ENCODE data around the gene KIF16B.
"Not testable (repeated sequence)": the region's sequence is repeated elsewhere in the genome, so short reads cannot be mapped to it uniquely, and the experiment has no call there.

KIF16B gene

DNA sequence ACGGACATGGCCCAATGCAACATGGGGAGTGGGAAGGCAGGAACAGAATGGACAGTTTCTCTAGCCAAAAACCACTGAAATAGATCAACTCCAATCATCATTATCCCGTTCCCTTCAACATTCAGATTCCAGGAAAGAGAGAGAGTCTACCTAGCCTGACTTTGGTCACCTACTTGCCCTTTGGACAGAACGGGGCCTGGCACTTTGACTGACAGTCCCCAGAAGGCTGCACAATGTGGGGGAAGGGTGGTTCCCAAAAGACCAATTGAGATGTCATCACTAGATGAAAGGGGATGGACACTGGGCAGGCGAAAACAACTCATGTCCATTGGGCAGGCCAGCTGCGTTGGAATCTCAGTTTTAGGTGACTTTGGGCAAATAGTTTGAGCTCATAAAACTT, 15.0 kb upstream of the KIF16B start:
- DNase-seq = no peak

DNA sequence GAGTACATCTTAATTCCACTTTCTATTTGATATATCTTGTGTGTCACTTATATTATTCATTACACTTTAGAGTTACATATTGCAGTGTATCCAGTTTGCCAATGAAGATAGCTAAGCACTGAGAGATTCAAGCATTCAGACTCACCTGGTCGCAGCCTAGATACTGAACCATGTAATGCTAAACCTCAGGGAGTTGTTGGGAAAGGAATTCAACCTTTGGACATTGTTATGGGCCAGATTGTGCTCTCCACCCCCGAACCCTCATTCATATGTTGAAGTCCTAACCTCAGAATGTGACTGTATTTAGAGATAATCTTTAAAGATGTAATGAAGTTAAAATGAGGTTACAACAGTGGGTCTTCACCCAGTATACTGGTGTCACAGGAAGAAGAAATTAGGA, 13.8 kb upstream of the KIF16B start:
- DNase-seq = no peak

DNA sequence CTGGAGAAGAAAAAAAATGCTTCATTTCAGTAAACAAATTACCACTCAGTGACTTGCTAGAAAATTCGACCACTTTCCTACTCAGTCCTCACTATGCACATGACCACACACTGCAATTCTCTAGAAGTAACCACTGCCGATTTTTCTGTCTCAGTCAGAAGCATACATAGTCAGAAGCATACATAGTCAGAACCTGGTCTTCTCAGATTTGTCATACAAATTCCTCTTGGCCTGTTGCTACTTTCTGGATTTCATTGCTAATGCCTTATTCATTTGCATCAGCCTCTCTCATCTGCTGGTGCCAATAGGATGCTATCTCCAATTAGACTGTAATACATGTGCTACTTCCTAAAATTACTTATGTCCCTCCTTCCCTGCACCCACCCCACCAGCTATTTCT, 10.2 kb upstream of the KIF16B start:
- DNase-seq = no peak

DNA sequence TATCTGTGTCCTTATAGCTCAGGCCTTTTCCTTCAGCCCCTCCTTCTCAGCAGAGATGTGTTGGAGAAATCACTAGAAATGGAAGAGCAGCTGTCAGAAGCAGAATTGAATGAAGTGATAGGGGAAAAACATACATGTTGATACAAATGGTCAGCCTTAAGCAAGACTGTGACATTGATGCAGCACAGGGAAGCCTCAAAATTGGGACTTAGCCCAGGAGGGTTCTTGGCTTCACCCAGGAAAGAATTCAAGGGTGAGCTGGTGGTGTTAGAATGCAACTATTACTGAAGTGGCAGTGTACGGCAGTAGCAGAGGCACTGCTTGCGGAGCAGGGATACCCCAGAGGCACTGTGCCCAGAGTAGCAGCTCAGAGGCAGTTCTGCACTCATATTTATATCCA, 8.0 kb upstream of the KIF16B start:
- DNase-seq = no peak

DNA sequence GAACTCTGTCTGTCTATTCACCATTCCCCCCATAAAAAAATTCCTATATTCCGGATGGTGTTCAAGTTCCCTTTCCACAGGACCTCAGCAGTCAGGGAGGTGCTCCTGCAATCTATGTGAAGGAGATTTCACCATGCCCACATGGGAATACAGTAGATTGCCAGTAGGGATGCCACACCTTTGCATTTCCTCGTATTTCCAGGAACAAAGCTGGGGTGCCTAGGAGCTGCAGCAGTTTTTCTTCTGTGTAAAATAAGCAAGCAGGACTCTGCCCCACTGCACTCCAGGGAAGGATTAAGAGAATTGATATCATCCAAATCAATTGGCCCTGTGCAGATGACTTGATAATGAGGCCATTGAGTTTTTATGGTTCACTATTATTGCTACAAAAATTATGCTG, 7.4 kb upstream of the KIF16B start:
- no peak for DNase-seq

DNA sequence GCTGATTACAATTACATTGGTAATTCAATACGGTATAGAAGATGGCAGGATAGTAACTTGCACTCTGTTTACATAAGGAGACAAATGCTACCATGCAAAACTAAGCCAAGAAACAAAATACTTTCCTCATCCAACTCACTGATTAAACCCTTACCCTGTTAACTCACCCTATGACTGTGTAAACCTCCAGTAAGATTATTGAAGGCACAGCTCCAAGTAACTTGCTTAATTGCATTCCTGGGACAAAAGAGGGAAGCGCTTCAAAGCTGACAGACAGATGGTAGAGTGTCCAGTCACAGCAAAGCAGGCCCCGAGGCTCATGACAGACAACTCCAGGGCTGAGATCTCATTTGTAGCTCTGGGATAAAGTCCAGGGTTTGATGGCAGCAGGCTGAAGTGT, 6.9 kb upstream of the KIF16B start:
- DNase-seq = peak; percentile 21

DNA sequence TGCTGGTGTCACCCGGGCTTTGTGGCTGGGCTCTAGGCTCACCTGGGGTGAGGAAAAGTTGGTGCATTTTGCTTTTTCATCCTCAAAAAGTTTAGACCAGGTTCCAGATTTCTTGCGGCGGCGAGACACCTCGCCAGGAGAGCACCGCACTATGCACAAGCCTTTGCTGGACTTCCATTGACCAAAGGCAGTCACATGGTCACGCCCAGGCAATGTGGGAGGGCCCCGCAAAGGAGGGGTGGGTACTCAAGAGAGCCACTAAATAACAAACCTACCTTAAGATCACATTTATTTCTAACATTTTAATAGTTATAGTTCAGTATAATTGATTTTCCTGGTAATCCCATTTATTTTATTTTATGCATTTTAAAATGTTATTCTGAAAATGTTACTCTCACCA, 3.0 kb upstream of the KIF16B start:
- DNase-seq = no peak

DNA sequence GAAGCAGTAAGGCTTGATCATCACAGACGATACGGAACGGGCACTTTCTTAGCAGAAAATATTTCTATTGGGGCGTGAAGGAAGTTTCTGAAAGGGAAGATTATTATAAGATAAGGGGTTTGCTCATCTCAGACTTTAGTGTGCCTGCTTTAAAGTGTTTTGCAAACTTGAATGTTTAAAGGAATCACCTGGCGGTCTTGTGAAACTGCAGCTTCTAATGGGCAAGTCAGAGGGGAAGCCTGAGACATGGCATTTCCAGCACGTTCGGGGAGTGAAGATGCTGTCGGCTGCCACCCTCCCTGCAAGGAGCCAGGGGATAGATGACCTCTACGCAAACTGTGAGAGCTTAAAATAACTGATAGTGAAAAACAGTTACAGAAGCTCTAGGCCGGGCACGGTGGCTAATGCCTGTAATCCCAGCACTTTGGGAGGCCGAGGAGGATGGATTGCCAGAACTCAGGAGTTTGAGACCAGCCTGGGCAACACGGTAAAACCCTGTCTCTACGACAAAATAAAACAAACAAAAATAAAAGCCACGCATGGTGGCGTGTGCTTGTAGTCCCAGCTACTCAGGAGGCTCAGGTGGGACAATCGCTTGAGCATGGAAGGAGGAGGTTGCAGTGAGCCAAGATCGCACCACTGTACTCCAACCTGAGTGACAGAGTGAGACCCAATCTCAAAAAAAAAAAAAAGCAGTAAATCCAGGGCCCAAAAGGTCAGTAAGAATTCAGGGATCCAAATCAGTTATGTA, 2.3 kb upstream of the KIF16B start:
- no peak for DNase-seq

DNA sequence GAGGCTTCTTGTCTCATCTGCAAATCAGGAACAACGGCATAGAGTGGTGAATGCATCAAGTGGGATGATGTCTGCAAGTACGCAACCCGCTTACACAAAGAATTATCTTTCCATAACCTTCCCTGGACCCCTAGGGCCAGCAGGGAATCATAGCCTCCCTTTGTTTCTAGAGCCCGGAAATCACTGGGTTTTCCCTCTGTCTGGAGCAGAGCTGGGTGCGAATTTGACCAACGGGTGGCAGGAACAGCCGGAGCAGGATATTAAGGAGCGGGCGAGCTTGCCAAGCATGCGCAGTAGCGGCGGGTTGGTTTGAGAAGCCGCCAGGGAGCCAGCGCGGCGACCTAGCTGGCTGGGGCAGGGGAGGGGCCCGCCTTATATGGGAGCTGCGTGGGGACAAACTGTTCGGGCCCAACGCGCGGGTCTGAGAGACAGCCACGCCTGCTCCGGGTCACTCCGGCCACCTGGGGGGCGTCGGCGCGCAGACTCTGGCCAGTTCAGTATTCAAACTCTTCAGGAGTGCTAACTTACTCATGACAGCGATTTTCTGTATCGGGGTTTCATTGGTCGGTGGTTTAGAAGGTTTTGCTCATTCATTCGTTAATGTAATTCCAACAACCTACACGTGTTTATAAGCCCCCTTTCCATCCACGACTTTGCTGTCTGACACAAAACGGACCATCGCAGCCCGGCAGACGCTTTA, 1.6 kb upstream of the KIF16B start:
- DNase-seq = no peak

DNA sequence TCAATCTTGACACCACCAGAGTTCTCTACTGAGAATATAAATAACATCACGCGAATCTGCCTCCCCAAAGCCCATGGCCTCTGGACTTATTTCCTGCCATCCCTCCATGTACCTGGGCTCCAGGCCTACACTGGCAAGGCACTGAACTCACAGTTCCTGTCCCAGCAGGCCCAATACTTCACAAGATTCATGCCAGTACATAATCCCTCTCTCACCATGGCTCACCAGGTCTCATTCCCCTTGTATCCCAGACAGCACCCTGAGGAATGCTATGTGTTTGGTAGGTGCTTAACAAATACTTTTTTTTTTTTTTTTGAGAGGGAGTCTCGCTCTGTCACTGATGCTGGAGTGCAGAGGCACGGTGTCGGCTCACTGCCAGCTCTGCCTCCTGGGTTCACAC, 1.9 kb downstream of the KIF16B start:
- DNase-seq = no peak

DNA sequence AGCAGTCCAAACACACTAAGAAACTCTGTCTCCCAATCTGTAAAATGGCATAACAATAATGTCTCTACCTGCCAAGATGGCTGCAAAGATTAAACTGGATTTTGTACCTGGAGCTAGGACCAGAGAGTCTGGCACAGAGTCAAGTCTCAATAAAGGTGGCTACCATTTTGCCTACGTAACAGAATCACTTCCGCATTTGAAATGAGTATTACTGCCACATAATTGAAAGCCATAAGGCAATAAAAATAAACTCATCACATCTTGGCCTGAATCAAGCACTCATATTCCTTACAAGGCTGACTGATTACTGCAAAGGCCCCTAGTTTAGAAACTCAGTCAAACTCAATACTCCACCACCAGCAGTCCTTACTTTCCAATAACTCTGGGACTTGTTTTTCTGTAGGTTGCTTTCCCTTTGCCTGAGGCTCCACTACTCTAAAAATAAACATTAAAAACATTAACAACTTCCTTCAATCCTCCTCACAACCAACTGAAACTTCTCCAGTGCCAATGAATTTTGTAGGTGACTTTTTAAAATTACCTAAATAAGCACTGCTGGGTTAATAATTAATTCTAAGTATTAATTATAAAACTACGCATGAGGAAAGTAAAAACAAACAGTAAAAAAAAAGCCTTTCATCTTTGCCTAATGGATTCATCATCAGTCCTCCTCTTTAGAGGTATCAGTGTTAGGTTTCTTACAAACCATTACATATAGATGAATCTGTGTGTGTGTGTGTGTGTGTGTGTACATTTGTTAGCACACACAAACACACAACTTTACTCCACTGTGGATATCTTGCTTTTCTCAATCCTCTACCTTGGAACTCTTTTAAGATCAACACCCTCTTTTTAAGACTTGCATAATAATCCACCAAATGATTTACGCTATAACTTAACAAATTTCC, 3.7 kb downstream of the KIF16B start:
- DNase-seq = no peak

DNA sequence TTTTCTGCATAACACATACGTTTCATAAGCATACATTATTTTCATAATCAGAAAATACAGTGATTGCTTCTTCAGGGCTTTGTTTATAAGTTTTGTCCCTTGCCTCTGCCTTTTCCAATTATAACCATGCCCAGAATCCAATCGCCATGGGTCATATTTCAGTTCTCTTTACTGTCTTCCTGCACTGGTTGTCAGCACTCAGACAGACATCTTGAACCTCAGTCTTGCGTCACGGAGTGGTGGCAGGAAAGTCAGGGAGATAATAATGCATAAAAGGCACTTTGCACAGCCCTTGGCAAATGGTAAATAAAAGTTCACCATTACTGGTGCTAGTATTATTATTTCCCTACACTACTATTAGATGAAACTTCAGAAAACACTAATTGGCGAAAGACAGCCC, 7.2 kb downstream of the KIF16B start:
- no peak for DNase-seq

DNA sequence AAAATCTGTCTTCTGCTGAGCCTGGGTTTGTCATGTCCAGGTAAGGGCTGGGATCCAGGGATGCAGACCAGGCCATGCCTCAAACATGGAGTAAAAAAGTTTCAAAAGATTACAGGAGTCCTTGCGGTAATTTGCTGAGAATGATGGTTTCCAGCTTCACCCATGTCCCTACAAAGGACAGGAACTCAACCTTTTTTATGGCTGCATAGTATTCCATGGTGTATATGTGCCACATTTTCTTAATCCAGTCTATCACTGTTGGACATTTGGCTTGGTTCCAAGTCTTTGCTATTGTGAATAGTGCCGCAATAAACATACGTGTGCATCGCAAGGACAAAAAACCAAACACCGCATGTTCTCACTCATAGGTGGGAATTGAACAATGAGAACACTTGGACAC, 9.2 kb downstream of the KIF16B start:
- not testable (repeated sequence) for DNase-seq

DNA sequence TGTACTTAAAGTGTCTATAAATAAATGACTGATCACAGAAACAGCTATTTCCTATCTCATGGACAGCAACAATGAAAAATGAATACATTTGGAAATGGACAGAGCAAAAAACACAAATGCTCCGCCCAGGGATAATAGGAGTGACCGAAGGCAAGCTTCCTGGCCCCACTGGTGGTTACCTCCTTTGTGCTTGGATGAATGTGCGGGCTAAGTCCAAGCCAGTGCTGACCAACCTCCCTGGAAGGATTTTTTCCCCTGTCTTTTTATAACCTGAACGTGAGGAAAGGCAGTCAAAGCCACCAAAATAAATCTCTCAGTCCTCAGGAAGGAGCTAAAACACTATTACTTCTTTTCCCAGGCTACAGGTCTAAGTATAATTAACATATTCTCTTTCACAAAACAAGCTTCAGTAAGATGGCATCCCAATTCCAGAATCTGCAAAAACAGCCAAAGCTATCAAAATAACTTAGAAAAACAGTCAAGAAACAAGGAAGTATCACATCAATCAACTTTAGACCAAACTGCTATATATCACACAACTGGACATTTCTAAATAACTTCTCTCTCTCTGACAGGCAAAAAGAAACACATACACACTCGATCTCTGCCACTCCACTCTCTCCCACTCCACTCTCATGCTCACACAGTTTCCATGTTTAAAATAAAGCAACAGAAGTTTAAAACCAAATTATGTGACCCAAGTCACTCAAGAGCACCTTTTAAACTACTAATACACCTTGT, 10.0 kb downstream of the KIF16B start:
- no peak for DNase-seq

DNA sequence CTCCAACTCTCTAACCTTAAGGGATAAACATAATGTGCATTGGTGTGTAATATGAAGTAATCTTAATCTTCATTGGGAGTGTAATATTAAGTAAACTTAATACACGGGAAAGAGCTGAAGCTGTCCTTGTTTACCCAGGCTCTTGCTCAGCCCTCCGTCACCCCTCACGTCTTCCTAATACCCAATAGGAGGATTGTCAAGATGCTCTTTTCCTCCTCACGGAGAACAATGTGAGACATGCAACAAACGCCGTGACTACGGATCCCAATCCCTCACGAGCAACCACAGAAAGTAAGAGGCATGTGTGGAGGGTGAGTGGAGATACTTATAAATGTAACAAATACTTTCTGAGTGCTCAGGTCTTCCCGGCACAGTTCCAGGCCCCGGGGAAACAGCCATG, 11.0 kb downstream of the KIF16B start:
- no peak for DNase-seq

DNA sequence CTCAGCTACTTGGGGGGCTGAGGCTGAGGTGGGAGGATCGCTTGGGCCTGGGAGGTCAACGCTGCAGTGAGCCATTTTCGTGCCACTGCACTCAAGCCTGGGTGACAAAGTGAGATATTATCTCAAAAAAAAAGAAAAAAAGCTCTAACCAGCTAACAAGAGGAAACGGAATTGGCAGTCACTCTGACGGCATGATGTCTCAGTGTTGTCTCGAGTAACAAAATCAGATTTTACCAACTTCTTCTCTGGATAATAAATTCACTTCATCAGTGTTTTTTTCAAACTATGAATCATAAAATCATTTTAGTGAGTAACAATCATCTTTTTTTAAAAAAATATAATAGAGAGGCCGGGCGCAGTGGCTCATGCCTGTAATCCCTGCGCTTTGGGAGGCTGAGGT, 12.6 kb downstream of the KIF16B start:
- DNase-seq = no peak

DNA sequence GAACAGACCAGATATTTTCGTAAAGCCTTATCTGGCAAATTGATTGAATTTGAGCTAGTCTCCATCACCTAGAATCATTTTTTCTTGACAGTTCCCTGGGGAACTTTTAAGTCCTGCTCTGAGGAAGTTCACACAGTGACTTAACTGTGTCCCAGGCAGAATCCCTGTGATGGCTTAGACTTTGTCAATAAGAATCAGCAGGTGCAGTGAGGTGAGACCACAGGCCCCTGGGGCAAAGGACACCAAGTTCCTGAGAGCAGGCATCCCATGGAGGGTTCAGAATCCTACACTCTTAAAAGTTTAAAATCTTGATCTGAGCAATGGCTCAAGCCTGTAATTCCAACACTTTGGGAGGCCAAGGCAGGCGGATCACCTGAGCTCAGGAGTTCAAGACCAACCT, 13.0 kb downstream of the KIF16B start:
- no peak for DNase-seq

DNA sequence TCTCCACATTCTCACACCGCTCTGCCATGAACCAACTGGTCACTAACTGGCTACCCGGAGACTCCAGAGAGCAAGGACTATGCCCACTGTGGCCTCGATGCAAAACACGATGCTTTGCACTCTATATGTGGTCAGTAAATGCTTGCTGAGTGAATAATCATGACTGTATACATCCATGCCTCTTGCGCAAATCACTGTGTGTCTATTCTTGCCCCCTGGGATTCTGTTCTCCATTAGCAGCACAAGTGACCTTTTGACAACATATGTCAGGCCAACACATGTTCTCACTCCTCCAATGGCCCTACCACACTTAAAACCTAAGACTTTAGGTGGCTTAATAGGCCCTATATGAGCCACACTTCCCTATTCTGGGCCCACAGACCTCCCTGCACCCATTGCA, 16.9 kb downstream of the KIF16B start:
- no peak for DNase-seq

DNA sequence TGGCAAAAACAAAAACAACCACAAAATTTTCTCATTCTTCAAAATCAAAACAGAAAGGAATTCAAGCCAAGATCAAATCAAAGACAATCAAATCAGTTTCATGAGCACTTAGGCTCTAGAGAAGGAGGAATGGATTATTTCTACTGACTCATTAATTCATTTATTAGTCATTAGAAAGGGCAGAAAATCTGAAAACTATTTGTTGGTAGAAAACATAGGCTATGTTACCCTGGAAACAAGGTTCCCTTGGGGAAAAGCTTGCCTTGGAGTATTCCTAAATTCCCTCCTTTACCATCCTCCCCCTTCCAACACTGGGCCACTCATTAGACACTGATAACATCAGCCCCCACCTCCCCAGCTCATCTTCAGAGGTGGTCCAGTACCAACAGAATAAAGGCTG, 17.5 kb downstream of the KIF16B start:
- no peak for DNase-seq

DNA sequence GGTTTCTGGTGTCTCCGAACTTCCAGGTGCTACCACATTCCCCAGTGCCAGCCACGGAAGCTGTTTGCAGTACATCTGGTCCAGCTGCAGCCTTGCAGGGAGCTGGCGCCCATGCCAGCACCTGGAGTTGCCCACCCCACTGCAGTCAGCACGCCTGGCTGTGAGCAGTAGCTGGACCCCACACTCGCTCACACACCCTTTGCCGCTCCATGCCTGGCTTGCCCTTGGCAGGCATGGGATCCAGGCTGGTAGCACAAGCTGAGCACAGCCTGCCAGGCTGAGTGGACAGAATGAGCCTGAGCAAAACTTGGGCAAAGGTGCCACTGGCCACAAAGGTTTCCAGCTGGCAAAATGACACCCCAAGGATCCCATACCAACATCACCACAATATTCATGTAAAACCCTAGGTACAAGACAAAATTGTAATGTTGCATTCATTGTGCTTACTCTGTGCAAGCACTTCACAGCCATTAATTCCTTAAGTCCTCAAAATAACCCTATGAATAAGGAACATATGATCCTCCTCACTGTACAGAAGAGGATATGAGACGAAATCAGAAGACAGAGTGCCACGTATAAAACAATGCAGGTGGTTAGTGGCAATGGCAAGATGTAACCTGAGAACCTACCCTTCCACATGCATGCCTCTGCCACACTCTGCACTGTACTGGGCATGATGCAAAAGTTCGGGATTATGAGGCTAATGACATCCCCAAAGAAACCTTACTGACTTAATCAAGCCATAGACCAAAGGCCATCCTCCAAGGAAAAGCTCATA, 18.3 kb downstream of the KIF16B start:
- DNase-seq = no peak

DNA sequence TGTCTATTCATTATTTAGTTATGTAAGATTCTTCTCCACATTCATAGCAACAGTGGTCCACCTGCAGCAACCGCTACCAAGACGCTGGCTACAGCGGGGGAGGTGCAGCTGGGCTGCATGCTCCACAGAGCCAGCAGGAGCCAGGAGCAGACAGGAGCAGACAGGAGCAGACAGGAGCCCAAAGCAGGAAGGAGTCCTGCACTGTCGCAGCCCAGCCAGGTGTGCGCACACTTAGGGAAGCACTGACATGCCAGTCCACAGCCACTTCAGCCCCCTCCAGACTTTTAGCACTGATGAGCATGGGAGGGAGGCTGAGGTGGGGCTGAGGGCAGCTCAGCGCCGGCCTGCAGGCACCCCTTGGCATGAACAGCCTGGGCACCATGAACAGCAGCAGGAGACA, 19.6 kb downstream of the KIF16B start:
- DNase-seq = no peak

DNA sequence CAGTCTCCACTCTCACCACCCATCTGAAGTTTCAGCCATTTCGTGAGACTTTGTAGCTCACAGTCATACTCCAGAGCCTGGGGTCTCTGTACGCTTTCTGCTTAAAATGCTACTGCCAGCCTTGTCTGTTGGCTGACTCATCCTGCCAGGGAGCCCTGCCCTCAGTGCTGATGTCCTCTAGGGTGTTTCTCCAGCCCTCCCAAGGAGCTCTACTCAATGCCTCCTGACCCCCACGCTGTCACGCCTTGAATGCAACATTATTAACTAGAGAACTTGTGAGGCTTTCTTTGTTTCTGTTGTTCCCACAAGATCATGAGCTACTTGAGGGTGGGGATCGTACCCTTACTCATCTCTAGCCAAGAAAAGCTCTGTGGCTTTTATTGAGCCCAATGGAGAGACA, 20.1 kb downstream of the KIF16B start:
- no peak for DNase-seq

Data from NCI-H226 (cell line).